RWPE1 (cell line): ENCODE measurements around the gene TCTN3.
"Not testable (repeated sequence)": the region's sequence is repeated elsewhere in the genome, so short reads cannot be mapped to it uniquely, and the experiment has no call there.

Source experiments
- CTCF ChIA-PET: fragments of 350-600 bp; sonication (Branson Sonifier 250); formaldehyde crosslinking; extraction: SDS; loops from one replicate; lab custom pipeline; 2021; lab: Yijun Ruan, JAX
- POLR2A ChIA-PET: fragments of 400-600 bp; formaldehyde crosslinking; extraction: SDS; loops from one replicate; lab custom pipeline; 2020; ENCODE audit warnings: antibody characterized with exemption; ENCODE audit not compliant: low non-redundant PET; lab: Yijun Ruan, JAX
- DNase-seq: peaks from one replicate; pipeline ENCODE4 v3.0.0; 2012; ENCODE audit warnings: low spot score
- H3K27ac ChIP-seq: fragments of 450-650 bp; 2 replicates; pipeline ENCODE4 v1.5.1; 2017
- CTCF ChIP-seq: fragments of 450-650 bp; conservative IDR thresholded peaks from 2 replicates; pipeline ENCODE4 v1.5.1; 2017; ENCODE audit warnings: low read depth, mild to moderate bottlenecking

The TCTN3 gene

GRCh38 chr10:95644901-95645300 lies 48.8 kb downstream of the TCTN3 start:
- DNase-seq: no peak
- H3K27ac ChIP-seq: no peak overlapping the region
- ChIA-PET POLR2A (no interaction called here), CTCF (interaction anchor here (1.0 kb wide), 1 partner anchor 49 kb away, joined by 3 read pairs; the partner anchor contains the start of gene TCTN3)
- no peak for TF ChIP-seq CTCF

GRCh38 chr10:95640891-95641315 lies 52.8 kb downstream of the TCTN3 start:
- TF ChIP-seq CTCF: no peak
- DNase-seq: no peak
- H3K27ac ChIP-seq: no peak overlapping the region
- POLR2A ChIA-PET: no interaction called here
- CTCF ChIA-PET: interaction anchor here (0.6 kb wide), 2 partner anchors 13 to 54 kb away, joined by 4 read pairs; no protein-coding TSS in a partner anchor

- ChIA-PET POLR2A (no interaction called here), CTCF (no interaction called here)
- DNase-seq: no peak
- no peak for TF ChIP-seq CTCF
- no peak overlapping the region for H3K27ac ChIP-seq
Measured at GRCh38 chr10:95637911-95638310, 55.8 kb downstream of the TCTN3 start.

GRCh38 chr10:95637140-95637539 lies 56.6 kb downstream of the TCTN3 start:
- ChIA-PET POLR2A (no interaction called here), CTCF (no interaction called here)
- no peak for TF ChIP-seq CTCF
- DNase-seq: no peak
- no peak overlapping the region for H3K27ac ChIP-seq

GRCh38 chr10:95635319-95635733 lies 58.4 kb downstream of the TCTN3 start:
- ChIA-PET POLR2A (no interaction called here), CTCF (interaction anchor here (0.5 to 0.8 kb wide), 3 partner anchors 13 to 216 kb away, joined by 3 to 5 read pairs (median 4); partner anchors contain the start of gene TCTN3)
- H3K27ac ChIP-seq: no peak overlapping the region
- DNase-seq: no peak
- TF ChIP-seq CTCF: no peak

- no peak for TF ChIP-seq CTCF
- POLR2A ChIA-PET: no interaction called here
- H3K27ac ChIP-seq: no peak overlapping the region
- DNase-seq: peak; percentile 14
- CTCF ChIA-PET: interaction anchor here (0.8 kb wide), 1 partner anchor 24 kb away, joined by 3 read pairs; no protein-coding TSS in a partner anchor
Measured at GRCh38 chr10:95628786-95629185, 64.9 kb downstream of the TCTN3 start.

GRCh38 chr10:95626500-95626899 lies 67.2 kb downstream of the TCTN3 start:
- ChIA-PET POLR2A (no interaction called here), CTCF (no interaction called here)
- DNase-seq: no peak
- no peak for TF ChIP-seq CTCF
- H3K27ac ChIP-seq: no peak overlapping the region

- POLR2A ChIA-PET, CTCF ChIA-PET: not testable (repeated sequence)
Measured at GRCh38 chr10:95620415-95620814, 73.3 kb downstream of the TCTN3 start.

More at GRCh38 chr10:95620415-95620814, 73.3 kb downstream of the TCTN3 start:
- not testable (repeated sequence) for DNase-seq, H3K27ac ChIP-seq
